ENCODE measurements around the gene POLR3G.

DNA sequence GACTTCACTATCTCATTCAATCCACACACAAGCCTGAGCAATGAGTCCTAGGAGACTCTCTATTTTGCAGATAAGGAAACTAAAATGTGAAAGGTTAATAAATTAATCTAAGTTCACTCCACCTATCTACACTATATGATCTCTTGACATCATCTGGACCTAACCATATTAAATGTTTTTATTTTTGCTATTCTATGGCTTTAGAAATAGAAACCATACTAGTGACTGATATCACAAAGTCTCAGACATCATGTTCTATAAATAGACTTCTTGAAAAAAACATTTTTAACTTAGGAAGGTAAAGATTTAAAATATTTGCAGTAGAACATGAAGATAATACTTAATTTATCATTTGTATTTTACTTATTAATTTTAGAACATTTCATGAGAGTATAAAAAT, 74.6 kb downstream of the POLR3G start:
- TF ChIP-seq, protein P1, sequence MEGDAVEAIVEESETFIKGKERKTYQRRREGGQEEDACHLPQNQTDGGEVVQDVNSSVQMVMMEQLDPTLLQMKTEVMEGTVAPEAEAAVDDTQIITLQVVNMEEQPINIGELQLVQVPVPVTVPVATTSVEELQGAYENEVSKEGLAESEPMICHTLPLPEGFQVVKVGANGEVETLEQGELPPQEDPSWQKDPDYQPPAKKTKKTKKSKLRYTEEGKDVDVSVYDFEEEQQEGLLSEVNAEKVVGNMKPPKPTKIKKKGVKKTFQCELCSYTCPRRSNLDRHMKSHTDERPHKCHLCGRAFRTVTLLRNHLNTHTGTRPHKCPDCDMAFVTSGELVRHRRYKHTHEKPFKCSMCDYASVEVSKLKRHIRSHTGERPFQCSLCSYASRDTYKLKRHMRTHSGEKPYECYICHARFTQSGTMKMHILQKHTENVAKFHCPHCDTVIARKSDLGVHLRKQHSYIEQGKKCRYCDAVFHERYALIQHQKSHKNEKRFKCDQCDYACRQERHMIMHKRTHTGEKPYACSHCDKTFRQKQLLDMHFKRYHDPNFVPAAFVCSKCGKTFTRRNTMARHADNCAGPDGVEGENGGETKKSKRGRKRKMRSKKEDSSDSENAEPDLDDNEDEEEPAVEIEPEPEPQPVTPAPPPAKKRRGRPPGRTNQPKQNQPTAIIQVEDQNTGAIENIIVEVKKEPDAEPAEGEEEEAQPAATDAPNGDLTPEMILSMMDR (CRISPR knock-in tag; IDR thresholded peaks at IDR 0.05), result no peak
- no peak for TF ChIP-seq TCF7 (IDR thresholded peaks at IDR 0.05; ENCODE audit: low read depth)
- TF ChIP-seq TCF7L2 (IDR thresholded peaks at IDR 0.05; ENCODE audit: low read depth, low read length), result no peak
- TF ChIP-seq SETDB1 (CRISPR knock-in tag; IDR thresholded peaks at IDR 0.05; ENCODE audit: borderline replicate concordance), result no peak
- TF ChIP-seq ZNF451 (CRISPR knock-in tag; IDR thresholded peaks at IDR 0.05), result no peak

All from HepG2 (cell line).